HG02840 (cell line): ENCODE measurements around the gene SUSD1.

ENCODE experiments used
- ATAC-seq: cut with Tn5 transposase; IDR thresholded peaks from one replicate; pipeline ENCODE4 v1.9.1; 2021; ENCODE audit warnings: mild to moderate bottlenecking, moderate library complexity, moderate number of reproducible peaks; ENCODE audit not compliant: unreplicated experiment, low FRiP score

The SUSD1 gene

DNA sequence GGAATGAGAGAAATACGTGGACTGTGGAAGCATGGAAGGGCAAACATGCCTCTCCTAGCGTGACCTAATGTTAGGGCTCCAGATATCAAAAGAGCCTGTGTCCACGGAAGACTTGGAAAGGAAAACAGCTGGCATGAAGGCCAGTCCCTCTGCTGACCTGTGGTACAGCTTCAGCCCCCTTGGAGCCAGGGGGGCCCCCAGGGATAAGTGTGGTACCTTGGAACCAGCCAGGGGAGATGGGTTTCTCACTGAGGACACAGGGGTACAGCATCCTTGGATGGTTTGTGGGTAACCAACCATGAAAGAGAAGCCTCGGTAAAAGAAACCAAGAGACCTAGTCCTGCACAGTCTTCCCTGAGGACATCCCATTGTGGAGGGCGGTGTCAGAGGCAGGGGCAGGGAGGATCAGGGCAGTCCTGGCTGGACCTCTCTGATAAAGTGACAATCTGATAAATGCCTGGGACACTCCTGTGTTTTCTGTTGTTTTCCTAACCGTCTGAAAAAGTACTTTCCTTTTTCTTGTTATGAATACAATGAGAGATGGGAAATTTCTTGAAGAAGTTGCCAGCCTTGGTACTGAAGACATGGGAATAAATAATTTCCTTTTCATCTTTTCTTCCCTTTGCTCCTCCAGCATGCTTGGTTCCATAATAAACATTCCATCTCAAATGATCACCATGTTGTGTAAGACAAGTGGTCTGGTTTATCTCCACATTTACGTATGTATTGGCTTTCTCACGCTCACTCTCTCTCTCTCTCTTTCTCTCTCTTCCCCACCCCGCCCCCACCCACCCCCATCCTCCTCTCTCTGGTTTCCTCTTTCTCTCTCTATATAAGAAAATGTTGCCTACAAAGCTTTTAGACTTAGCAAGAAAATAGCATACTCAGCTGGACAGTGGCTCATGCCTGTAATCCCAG is 102.1 kb downstream of the SUSD1 start:
- ATAC-seq: no peak

- ATAC-seq: peak; percentile 59
Observed at GRCh38 chr9:112069318-112070169, 105.6 kb downstream of the SUSD1 start.

- ATAC-seq: no peak
Observed at GRCh38 chr9:112065806-112066606, 109.1 kb downstream of the SUSD1 start.

- ATAC-seq: no peak
Observed at GRCh38 chr9:112064871-112065270, 110.2 kb downstream of the SUSD1 start.

GRCh38 chr9:112063586-112063985 is 111.5 kb downstream of the SUSD1 start:
- no peak for ATAC-seq

GRCh38 chr9:112063151-112063550 is 111.9 kb downstream of the SUSD1 start:
- no peak for ATAC-seq

- ATAC-seq: no peak
Observed at GRCh38 chr9:112061152-112061740, 113.9 kb downstream of the SUSD1 start.

DNA sequence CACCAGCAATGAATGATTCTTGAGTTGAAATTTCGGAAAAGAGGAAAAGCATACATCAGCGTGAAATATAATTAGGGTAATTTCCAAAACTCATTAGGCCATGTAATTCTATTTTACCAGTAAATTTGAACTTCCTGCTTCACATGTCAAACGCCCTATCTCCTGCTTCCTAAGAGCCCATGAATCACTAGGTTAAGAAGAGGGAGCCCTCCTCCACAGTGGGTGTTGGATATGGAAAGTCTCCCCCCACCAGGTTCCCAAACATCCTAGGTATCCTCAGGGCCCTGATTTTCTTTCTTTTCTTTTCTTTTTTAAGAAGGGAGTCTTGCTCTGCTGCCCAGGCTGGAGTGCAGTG is 115.2 kb downstream of the SUSD1 start:
- no peak for ATAC-seq

GRCh38 chr9:112059145-112059965 is 115.7 kb downstream of the SUSD1 start:
- no peak for ATAC-seq

DNA sequence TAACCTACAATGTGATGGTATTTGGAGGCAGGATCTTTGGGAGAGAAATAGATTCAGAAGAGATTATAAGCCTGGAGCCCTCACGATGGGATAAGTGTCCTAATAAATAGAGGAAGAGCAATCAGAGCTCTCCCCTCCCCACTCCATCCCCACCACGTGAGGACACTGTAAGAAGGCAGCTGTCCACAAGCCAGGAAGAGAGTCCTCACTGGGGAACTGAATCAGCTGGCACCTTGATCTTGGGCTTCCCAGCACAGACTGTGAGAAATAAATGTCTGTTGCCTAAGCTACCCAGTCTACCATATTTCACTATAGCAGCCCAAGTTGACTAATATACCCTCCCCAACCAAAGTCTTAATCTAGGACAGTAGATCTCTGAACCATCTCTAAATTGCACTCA is 118.1 kb downstream of the SUSD1 start:
- ATAC-seq: no peak

DNA sequence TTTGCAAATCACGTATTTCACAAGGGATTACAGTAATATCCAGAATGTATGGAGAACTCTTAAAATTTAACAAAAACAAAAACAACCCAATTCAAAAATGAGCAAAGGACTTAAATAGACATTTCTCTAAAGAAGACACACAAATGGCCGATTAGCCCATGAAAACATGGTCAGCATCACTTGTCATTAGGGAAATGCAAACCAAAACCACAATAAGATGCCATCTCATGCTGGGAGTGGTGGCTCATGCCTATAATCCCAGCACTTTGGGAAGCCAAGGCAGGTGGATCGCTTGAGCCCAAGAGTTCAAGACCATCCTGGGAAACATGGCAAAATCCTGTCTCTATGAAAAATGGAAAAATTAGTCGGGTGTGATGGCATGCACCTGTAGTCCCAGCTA is 120.2 kb downstream of the SUSD1 start:
- ATAC-seq: no peak

- no peak for ATAC-seq
Observed at GRCh38 chr9:112051812-112052211, 123.3 kb downstream of the SUSD1 start.

GRCh38 chr9:112050544-112051475 is 124.3 kb downstream of the SUSD1 start:
- no peak for ATAC-seq

GRCh38 chr9:112049811-112050516 is 125.1 kb downstream of the SUSD1 start:
- no peak for ATAC-seq

DNA sequence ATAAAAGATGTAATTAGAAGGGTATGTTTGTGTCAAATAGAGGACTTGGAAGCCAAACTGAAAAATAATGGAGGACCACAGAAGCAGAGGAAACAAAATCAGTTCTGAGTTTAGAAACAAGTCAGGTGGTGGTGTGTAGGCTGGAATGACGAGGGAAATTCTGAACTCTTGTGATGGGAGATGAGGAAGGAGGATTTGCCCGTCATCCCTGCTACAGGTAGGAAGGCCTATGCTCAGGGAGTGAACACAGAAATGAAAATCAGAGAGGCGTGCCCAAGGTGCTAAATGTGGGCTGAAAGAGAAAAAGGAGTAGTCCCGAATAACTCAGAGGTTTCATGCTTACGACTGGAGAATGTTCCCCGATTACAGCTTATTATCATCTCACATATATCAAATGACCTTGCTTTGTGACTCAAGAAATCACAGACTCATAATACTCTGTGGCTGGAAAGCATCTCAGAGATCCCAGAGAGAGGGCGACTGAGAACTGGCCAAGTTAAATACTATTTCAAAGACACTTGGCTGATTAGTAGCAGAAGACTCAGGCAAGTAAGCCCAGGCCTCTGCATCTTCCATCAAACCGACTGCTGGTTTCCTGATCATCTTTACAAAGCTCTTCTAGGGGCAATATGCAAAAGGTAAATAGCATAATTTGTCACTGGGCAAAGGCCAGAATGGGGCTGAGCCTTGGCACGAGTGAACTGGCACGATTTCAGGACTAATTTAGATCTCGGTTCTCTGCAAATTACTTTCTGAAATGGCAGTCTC is 126.0 kb downstream of the SUSD1 start:
- ATAC-seq: no peak

DNA sequence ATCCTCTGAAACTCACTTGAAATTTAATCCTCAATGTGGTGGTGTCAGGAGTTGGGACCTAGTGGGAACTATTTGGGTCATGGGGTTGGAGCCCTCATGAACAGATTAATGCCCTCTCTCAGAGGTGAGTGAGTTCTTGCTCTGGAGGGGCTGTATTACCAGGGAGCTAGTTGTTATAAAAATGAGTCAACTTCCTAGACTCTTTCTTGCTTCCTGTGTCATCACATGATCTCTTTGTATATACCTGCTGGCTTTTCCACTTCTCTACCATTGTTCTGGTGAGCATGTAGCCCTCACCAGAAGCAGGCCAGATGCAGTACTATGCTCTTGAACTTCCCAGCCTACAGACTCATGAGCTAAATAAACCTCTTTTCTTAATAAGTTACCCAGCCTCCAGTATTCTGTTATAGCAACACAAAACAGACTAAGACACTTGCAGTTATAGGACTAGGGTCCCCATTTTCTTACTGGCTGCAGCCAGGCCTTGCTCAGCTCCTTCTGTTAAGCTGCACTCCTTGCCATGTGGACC is 127.5 kb downstream of the SUSD1 start:
- ATAC-seq: no peak

DNA sequence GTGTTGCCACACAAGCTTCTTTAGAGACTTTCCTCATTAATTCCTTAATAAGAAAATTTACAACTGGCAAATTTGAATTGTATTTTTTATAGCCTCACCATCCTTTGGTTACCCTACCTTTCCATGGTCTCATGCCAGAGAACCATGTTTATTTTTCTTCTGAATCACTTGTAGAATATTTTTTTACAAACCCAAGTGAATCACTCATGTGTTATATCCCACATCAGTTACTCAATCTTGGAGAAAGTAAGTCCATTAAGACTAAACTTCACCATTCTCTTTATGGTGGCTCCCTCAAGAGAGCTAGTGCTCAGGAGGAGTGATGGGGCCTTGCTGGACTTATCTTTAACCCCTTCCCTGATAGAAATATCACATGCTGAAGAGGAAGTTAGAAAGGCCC is 128.9 kb downstream of the SUSD1 start:
- ATAC-seq: no peak
